Stimulated activated CD8-positive, alpha-beta memory T cell treated with anti-CD3 and anti-CD28 coated beads, Interleukin-2, amount 100 ng/mL, for 1 hour (primary cell): ENCODE measurements around the gene KDM4E.
"Not testable (repeated sequence)": the region's sequence is repeated elsewhere in the genome, so short reads cannot be mapped to it uniquely, and the experiment has no call there.

Source experiments
- DNase-seq, 2 donors: peaks; one replicate each; pipeline ENCODE4 v3.0.0-alpha.2; 2020; ENCODE audit warnings: low read depth in 2 of 2

The KDM4E gene

GRCh38 chr11:95024958-95025357 is at the start of gene KDM4E:
TSS of gene KDM4E (plus strand) at chr11:95025258. CDS start at chr11:95025558, 300 bp downstream.
- no peak for DNase-seq

- DNase-seq = no peak
Measured at GRCh38 chr11:94975599-94975998, 49.5 kb upstream of the KDM4E start.

- no peak for DNase-seq
Measured at GRCh38 chr11:94987378-94987777, 37.7 kb upstream of the KDM4E start.

GRCh38 chr11:94988748-94989147 is 36.3 kb upstream of the KDM4E start:
- no peak for DNase-seq

- no peak for DNase-seq
Measured at GRCh38 chr11:94993400-94993943, 31.6 kb upstream of the KDM4E start.

GRCh38 chr11:94997437-94997836 is 27.6 kb upstream of the KDM4E start:
- no peak for DNase-seq

- no peak for DNase-seq
Measured at GRCh38 chr11:94998285-94998684, 26.8 kb upstream of the KDM4E start.

- DNase-seq = no peak
Measured at GRCh38 chr11:95003716-95004115, 21.3 kb upstream of the KDM4E start.

- DNase-seq = no peak
Measured at GRCh38 chr11:95005642-95006041, 19.4 kb upstream of the KDM4E start.

GRCh38 chr11:95011376-95011775 is 13.7 kb upstream of the KDM4E start:
- no peak for DNase-seq

DNA sequence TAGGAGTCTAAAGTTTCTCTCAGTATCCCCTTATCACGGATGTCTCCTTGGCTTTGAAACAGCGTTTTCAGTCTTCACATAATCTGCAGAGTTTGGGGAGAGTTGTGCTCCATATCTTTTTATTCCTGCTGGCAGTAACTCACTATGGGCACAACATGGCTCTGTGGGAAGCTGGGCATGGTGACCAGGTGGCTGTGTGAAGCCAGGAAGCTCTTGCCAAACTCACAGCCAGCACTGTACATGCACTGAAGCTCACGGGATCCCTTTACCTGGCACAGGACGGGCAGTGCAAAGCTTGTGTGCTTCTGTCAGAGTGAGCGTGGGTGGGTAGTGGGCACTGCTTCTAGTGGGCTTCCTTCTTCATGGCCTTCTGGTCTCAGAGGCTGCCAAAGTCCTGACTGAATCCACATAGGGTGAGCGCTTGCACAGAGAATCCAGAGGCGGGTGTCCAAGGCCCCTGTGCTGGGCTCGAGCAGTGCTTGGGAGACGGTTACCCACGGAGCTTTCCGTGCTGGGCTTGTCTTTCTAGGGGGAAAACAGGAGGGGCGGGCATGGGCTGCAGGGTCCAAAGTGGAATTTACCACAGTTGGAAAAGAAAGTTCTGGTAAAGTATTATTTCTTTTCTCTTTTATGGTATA is 10.8 kb upstream of the KDM4E start:
- no peak for DNase-seq

DNA sequence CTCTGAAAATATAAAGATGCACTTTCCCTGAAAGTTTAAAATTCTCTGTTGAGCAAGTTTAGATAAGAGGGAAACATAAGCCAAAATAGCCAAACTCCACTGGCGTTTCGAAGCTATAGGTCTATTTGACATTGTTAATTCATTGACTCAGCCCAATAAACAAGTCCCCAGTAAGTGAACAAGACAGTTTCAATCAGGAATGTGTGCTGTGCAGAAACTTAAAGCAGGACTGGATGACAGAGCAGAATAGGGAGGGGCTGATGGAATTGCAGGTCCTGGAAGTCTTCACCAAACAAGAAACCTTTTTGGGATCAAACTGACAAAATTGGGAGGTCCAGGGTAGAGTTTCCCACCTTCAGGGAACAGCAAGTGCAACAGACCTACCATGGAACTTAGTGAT is 8.9 kb upstream of the KDM4E start:
- DNase-seq = no peak

DNA sequence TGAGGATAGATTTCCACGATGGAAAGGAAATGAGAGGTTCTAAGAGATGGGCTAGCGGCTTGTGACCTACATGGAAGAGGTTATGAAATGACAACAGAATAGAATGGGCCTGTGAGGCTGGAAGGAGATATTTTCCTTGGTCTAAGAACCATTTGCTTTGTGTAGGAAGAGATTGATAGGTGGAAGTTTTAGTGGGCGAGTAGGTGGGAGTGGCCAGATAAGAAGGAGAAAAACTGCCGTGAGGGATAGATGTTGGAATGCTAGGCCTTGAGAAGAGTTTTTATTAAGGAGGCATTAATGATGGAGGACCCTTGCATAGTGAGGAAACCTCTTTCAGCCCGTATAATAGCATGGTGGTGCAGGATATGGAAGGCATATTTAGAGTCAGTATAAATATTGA is 3.6 kb upstream of the KDM4E start:
- not testable (repeated sequence) for DNase-seq

- DNase-seq = not testable (repeated sequence)
Measured at GRCh38 chr11:95025594-95025993, 536 bp downstream of the KDM4E start.

- DNase-seq = no peak
Measured at GRCh38 chr11:95028357-95028756, 3.3 kb downstream of the KDM4E start.

DNA sequence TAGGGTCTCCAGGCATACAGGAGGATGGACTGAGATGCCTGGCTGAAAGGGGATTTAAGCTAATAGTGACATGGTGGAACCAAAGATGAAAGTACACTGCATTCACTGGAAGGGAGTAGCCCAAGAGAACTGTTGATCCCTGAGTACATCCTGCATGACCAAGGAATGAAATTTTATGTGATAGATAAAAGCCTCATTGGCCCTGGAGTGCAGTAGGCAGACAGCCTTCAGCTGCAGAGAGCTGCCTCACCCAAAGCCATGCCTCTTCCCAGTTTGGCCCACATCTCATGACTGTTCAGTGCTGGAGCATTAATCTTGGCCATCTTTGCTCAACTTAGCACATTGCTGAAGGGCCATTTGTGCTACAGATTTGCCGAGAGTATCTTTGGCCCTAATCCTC is 8.0 kb downstream of the KDM4E start:
- DNase-seq = no peak

DNA sequence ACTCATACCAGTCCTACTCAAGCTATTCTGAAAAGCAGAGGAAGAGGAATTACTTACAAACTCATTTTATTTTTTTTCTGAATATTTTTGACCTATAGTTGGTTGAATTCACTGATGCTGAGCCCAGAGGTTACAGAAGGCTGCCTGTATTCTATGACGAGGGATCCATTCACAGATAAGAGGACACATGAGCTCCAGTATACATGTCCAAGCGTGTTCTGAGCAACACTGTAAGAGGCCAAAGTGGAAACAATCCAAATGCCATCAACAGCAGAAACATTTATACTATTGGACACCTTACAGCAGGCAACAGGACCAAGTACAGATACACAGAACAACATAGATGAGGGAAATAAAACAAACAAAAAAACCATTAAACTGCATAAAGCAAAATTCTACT is 10.3 kb downstream of the KDM4E start:
- DNase-seq = no peak

GRCh38 chr11:95037356-95038035 is 12.4 kb downstream of the KDM4E start:
- not testable (repeated sequence) for DNase-seq

GRCh38 chr11:95042239-95042638 is 17.2 kb downstream of the KDM4E start:
- no peak for DNase-seq

GRCh38 chr11:95042906-95043305 is 17.8 kb downstream of the KDM4E start:
- DNase-seq = no peak

DNA sequence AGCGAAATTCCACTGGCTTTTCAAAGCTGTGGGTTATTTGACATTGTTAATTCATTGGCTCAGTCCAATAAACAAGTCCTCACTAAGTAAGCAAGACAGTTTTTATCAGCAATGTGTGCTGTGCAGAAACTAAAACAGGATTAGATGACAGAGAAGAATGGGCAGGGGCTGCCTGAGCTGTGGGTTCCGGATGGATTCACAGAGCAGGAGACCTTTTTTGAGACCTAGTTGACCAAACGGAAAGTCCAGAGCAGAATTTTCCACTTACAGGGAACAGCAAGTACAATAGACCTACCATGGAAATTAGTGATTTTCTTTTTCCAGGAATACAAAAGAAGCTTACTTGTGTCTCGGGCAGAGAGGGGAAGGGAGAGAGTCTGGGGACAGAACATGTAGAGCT is 19.0 kb downstream of the KDM4E start:
- DNase-seq = no peak

DNA sequence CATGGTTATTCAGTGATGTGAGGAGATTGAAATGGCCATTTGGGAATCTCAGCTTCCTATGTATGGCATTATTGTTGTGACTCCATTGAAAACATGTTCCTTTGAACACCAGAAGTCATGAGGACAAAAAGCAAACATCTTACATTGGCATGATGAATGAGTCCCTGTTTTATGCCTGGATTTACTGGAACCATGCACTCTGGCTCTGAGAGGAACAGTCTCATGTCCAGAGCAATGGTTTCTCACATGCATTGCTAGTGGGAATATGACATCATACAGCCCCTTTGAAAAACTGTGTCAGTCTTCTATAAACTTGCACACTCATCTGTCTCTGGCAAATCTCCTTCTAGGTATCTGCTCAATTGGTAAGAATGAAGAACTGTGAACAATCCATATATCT is 20.8 kb downstream of the KDM4E start:
- no peak for DNase-seq

DNA sequence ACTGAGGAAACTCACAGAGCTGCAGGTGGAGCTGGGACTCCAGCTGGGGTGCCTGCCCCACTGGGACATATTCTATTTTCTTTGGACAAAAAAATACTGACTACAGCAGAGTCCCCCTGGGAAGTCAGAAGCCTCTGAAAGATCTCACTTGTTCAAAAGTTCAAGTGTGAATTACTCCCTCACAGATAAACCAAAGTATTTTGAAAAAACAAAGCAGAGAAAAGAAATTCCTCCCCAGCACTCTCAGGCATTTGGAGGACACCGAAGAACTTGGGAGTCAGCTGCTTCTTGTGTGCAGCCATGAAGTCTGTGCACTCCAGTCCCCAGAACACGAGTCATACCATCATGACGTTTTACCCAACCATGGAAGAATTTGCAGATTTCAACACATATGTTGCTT is 24.1 kb downstream of the KDM4E start, which contains the start of gene KDM4F:
TSS of gene KDM4F (plus strand) at position 301 of the 400 bp plus-strand sequence.
- not testable (repeated sequence) for DNase-seq
